ENCODE data around the gene CCDC117. TPM values are rescaled to one million over a fixed set of nuclear protein-coding genes. Genes with fewer than 3 reads are reported as not detected.

The CCDC117 gene
- total RNA-seq, 2 experiments from 2014 or later: 35.5 to 42.4 TPM

DNA sequence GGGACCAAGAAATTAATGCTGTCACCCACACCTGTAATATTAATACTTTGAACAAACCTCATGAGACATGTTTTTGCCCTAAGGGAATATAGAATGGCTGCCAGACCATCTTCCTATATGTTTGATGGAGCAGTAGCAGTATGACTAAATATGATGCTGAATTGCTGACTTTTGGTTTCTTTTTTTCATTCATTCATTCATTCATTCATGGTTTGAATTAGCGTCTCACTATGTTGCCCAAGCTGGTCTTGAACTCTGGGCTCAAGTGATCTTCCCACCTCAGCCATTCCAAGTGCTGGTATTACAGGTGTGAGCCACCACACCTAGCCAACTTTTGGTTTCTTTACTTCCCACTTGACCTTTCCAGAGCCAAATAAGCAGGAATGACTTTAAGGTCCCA lies 7.8 kb downstream of the CCDC117 start:
- peaks cover 24% of the 10 kb centered on the region for H3K4me1 Mint-ChIP-seq
- CTCF ChIA-PET: interaction anchor here (1.5 to 1.8 kb wide), 2 partner anchors 10 to 180 kb away, joined by 5 to 6 read pairs; no protein-coding TSS in a partner anchor
- no peak for ATAC-seq
- DNase-seq: no peak
- H3K27me3 Mint-ChIP-seq: no peaks in the 10 kb centered on the region
- H3K36me3 Mint-ChIP-seq: peaks cover 52% of the 10 kb centered on the region
- no peak overlapping the region for H3K4me3 Mint-ChIP-seq
- H3K27ac Mint-ChIP-seq: no peak overlapping the region
- no peaks in the 10 kb centered on the region for H3K9me3 Mint-ChIP-seq (ENCODE audit: low read depth)

DNA sequence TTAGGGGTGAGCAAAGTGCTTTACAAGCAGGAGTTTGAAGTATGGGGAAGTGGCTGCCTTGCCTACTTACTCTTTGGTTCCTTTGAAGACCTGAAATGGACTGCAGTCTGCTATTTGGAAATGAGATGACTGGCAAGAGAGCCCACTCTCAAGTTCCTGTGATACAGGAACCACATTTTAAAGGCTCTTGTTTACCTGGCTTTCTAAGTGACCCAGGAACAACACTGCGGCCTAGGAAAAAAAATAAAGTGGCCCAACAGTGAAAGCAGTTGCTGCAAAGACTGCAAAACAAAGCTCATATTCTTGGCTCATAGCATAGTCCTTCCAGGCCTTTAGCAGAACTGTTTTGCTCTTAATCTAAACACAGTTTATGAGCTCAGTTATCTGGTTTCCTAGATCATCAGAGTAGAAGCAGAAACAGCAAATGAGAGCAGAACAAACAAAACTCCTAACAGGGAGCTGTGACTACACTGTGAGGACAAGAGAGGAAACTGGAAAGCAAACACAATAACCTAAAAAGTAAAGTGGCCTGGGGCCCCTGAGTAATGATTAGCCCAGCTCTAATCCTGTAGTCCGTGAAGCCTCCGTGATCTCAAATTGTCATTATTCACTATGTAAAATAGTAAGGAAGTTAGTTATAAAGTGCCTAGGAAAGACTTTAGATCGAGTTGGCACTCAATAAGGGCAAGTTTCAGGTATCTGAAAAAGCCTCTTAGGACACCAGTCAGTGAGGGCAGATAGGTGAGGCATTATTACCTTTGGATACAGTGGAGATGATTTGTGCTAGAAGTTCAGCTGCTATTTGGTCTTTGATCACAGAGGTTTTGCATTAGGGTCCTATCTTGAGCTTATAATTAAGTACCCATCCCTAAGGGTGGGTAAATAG lies 11.5 kb downstream of the CCDC117 start:
- no peak overlapping the region for H3K27ac Mint-ChIP-seq
- no peak overlapping the region for H3K4me3 Mint-ChIP-seq
- H3K9me3 Mint-ChIP-seq (ENCODE audit: low read depth): no peaks in the 10 kb centered on the region
- H3K36me3 Mint-ChIP-seq: peaks cover 53% of the 10 kb centered on the region
- CTCF ChIA-PET: interaction anchor here (1.0 to 10.0 kb wide), 7 partner anchors 9 to 257 kb away, joined by 3 to 89 read pairs (median 10); partner anchors contain the start of gene CCDC117
- DNase-seq (no peak), ATAC-seq (no peak)
- H3K4me1 Mint-ChIP-seq: peaks cover 11% of the 10 kb centered on the region
- H3K27me3 Mint-ChIP-seq: no peaks in the 10 kb centered on the region

DNA sequence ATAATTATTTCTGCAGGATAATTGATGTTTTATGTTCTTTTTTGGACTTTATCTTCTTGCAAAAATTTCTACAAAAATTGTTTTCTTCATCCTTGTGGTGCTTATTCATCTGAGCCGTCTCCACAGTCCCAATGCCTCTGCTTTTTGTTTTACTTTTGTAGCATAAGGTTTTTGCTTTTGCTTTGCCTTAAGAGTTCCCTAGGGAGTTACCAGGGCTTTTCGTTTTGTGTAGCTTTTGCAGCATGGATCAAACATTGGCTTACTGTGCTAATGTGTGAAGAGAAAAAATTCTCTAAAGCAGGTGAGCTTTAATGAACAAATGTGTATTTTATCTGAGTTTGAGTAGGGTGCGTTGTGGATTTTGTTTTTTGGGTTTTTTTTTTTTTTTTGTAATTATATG lies 16.1 kb downstream of the CCDC117 start:
- Mint-ChIP-seq H3K4me3 (no peak overlapping the region), H3K27ac (no peak overlapping the region), H3K27me3 (no peaks in the 10 kb centered on the region), H3K9me3 (ENCODE audit: low read depth) (no peaks in the 10 kb centered on the region), H3K4me1 (peaks cover 31% of the 10 kb centered on the region), H3K36me3 (peaks cover 44% of the 10 kb centered on the region)
- DNase-seq (no peak), ATAC-seq (no peak)
- CTCF ChIA-PET: interaction anchor here (0.8 to 10.0 kb wide), 2 partner anchors 24 to 42 kb away, joined by 3 to 89 read pairs; no protein-coding TSS in a partner anchor

DNA sequence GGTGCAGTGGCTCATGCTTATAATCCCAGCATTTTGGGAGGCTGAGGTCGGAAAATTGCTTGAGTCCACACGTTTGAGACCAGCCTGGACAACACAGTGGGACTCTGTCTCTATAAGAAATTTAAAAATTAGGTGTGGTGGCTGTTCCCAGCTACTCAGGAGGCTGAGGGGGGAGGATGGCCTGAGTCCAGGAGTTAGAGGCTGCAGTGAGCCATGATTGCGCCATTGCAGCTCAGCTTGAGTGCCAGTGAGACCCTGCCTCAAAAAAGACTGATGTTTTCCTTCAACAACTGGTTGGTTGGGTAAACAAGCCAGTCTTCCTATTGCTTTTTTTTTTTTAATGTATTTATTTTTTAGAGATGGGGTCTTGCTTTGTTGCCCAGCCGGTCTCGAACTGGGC lies 18.6 kb downstream of the CCDC117 start:
- H3K4me1 Mint-ChIP-seq: peaks cover 53% of the 10 kb centered on the region
- ATAC-seq: no peak
- peak overlapping the region; percentile 52 for H3K27ac Mint-ChIP-seq
- CTCF ChIA-PET: interaction anchor here (0.8 to 10.0 kb wide), 8 partner anchors 9 to 249 kb away, joined by 3 to 89 read pairs (median 6); partner anchors contain the start of genes CCDC117 and XBP1
- no peaks in the 10 kb centered on the region for H3K9me3 Mint-ChIP-seq (ENCODE audit: low read depth)
- H3K36me3 Mint-ChIP-seq: peaks cover 49% of the 10 kb centered on the region
- DNase-seq: no peak
- H3K27me3 Mint-ChIP-seq: no peaks in the 10 kb centered on the region
- no peak overlapping the region for H3K4me3 Mint-ChIP-seq

DNA sequence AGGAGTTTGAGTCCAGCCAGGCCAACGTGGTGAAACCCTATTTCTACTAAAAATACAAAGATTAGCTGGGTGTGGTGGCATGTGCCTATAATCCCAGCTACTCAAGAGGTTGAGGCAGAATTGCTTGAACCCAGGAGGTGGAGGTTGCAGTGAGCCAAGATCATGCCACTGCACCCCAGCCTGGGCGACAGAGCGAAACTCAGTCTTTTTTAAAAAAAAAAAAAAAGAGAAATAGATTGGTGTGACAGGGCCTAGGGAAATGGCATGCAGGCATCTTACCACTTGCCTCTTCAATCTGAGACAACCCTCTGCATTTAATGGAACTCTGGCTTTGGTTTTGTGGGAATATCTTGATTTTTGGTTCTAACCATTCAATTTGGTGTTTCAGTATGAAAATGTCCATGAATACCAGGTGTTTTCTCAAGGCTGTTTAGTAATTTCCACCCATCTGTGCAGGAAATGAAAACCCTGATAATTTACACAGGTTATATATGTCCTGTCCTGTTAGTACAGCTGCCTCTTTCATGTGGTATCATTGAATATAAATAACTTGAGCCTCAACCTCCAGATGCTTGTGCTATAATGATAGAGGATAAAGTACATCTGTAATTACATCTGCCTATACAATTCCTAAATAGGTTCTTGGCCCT lies 19.5 kb downstream of the CCDC117 start:
- H3K4me3 Mint-ChIP-seq: peak overlapping the region; percentile 10

DNA sequence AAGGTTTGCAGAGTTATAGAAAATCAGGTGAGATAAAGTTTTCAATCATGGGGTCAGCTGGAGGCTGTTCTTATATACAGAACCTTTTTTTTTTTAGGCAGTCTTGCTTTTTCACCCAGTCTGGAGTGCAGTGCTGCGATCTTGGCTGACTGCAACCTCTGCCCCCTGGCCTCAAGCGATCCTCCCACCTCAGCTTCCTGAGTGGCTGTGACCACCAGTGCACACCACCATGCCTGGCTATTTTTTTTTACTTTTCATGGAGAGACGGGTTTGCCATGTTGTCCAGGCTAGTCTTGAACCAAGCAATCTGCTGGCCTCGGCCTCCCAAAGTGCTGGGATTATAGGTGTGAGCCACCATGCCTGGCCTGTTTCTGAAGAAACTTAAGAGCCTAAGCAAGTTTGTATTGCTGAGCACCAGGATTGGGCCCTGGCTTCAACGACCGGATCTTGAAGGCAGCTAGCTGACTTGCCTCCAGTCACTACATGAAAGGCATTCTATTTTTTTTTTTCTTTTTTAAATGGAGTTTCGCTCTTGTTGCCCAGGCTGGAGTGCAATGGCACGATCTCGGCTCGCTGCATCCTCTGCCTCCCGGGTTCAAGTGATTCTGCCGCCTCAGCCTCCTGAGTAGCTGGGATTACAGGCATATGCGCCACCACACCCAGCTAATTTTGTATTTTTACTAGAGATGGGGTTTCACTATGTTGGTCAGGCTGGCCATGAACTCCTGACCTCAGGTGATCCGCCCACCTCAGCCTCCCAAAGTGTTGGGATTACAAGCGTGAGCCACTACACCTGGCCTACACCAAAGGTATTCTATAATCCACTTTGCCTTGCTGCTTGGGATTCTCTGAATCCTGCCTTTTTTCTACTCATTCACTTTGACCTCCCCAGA lies 20.2 kb downstream of the CCDC117 start:
- Mint-ChIP-seq H3K36me3 (peaks cover 56% of the 10 kb centered on the region), H3K27ac (peak overlapping the region; percentile 81), H3K4me3 (peak overlapping the region; percentile 10), H3K9me3 (ENCODE audit: low read depth) (no peaks in the 10 kb centered on the region), H3K27me3 (no peaks in the 10 kb centered on the region), H3K4me1 (peaks cover 64% of the 10 kb centered on the region)
- DNase-seq (no peak), ATAC-seq (peak; percentile 60)
- CTCF ChIA-PET: interaction anchor here (1.3 to 10.0 kb wide), 5 partner anchors 9 to 248 kb away, joined by 3 to 89 read pairs (median 7); no protein-coding TSS in a partner anchor

More for the DNA sequence above, 19.5 kb downstream of the CCDC117 start:
- no peaks in the 10 kb centered on the region for H3K9me3 Mint-ChIP-seq (ENCODE audit: low read depth)
- peak overlapping the region; percentile 81 for H3K27ac Mint-ChIP-seq
- peaks cover 60% of the 10 kb centered on the region for H3K4me1 Mint-ChIP-seq
- H3K27me3 Mint-ChIP-seq: no peaks in the 10 kb centered on the region
- peaks cover 52% of the 10 kb centered on the region for H3K36me3 Mint-ChIP-seq
- DNase-seq (no peak), ATAC-seq (peak; percentile 48)
- CTCF ChIA-PET: interaction anchor here (1.7 to 10.0 kb wide), 5 partner anchors 19 to 249 kb away, joined by 6 to 89 read pairs (median 8); partner anchors contain the start of gene CCDC117

DNA sequence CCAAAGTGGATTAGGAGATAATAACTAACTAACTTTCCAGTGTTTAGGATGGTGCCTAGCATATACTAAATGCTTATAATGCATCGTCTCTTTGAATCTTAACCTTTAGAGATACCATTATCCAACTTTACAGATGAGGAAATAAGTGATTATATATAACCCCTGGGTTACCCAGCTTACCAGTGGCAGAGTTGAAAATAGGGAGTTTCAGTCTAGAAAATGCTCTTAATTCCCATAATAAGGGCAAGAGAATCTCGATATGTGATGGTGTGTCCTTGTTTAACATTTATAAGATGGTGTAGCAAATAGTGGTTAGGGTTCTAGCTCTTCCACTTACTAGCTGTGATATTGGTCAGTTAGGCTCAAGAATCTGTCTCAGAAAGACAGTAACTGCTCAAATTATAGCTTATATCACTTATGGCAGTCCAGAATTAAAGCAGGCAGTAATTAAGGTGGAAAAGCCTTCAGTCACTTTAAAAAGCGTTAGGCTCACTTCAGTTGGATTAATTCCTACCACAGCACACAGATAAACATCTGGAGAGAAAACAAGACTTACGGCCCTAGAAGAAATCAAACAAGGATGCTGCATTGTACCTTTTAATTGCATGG lies 21.6 kb downstream of the CCDC117 start:
- H3K27me3 Mint-ChIP-seq: no peaks in the 10 kb centered on the region
- ATAC-seq: no peak
- CTCF ChIA-PET: interaction anchor here (0.9 to 10.7 kb wide), 3 partner anchors 10 to 35 kb away, joined by 3 to 84 read pairs (median 3); no protein-coding TSS in a partner anchor
- DNase-seq: no peak
- H3K27ac Mint-ChIP-seq: no peak overlapping the region
- no peaks in the 10 kb centered on the region for H3K9me3 Mint-ChIP-seq (ENCODE audit: low read depth)
- peaks cover 59% of the 10 kb centered on the region for H3K36me3 Mint-ChIP-seq
- no peak overlapping the region for H3K4me3 Mint-ChIP-seq
- H3K4me1 Mint-ChIP-seq: peaks cover 71% of the 10 kb centered on the region

DNA sequence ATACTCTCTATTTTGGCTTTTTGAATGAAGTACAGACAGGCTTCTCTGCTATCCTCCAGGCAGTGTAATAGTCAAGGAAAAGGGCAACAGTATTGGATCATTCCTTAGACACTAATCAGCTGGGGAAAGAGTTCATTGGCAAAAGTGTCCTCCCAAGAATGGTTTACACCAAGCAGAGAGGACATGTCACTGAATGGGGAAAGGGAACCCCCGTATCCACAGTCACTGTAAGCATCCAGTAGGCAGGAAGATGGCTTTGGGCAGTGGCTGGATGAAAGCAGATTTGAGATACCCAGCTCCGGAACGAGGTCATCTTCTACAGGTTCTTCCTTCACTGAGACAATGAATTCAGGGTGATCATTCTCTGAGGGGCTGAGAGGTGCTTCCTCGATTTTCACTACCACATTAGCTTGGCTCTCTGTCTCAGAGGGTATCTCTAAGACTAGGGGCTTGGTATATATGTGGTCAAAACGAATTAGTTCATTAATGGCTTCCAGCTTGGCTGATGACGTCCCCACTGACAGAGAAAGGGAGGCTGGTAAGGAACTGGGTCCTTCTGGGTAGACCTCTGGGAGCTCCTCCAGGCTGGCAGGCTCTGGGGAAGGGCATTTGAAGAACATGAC lies 22.7 kb downstream of the CCDC117 start:
- Mint-ChIP-seq H3K9me3 (ENCODE audit: low read depth) (no peaks in the 10 kb centered on the region), H3K27ac (peak overlapping the region; percentile 12), H3K27me3 (no peaks in the 10 kb centered on the region), H3K36me3 (peaks cover 62% of the 10 kb centered on the region), H3K4me1 (peaks cover 72% of the 10 kb centered on the region), H3K4me3 (no peak overlapping the region)
- ATAC-seq: no peak
- CTCF ChIA-PET: interaction anchor here (0.6 to 10.7 kb wide), 4 partner anchors 22 to 441 kb away, joined by 3 to 84 read pairs (median 4); no protein-coding TSS in a partner anchor
- DNase-seq: no peak

DNA sequence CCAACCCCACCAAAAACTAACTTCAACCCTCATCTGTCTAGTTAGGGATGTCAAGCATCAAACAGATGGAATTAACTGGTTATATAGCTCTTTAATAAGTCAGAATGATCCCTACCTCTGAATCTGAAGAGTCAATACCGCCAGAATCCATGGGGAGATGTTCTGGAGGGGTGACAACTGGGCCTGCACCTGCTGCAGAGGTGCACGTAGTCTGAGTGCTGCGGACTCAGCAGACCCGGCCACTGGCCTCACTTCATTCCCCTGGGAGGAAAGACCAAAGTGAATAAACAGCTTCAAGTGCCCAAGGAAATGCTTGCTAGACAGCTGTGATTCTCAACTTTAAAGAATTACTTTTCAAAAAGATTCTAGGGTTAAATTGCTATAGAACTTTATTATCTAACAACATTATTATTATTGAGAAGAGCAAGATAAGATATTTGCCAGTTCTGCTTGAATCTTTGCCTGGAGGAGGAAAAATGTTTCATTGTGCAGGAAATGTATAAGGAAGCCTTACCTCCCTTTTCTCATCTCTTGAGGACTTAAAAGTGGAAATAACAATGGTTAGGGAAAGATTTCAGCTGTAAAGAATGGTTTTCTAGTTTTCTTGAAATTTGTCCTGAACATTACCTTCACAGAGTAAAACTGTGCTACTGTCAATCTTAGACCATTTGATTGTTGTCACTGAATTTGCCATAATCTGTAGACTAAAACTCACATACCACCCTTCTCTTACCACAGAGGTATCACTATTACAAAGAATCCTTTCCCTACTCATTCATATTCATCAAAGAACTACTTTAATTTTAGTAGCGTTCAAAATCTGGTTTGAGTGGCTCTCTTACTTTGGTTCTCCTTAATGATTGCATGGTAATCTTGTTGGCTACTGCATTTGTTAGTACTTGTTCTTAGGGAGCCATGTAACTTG lies 23.7 kb downstream of the CCDC117 start:
- peaks cover 60% of the 10 kb centered on the region for H3K36me3 Mint-ChIP-seq
- ATAC-seq (no peak), DNase-seq (no peak)
- no peaks in the 10 kb centered on the region for H3K27me3 Mint-ChIP-seq
- CTCF ChIA-PET: interaction anchor here (0.6 to 10.7 kb wide), 5 partner anchors 23 to 440 kb away, joined by 3 to 84 read pairs (median 4); no protein-coding TSS in a partner anchor
- peaks cover 65% of the 10 kb centered on the region for H3K4me1 Mint-ChIP-seq
- peak overlapping the region; percentile 31 for H3K4me3 Mint-ChIP-seq
- no peaks in the 10 kb centered on the region for H3K9me3 Mint-ChIP-seq (ENCODE audit: low read depth)
- peak overlapping the region; percentile 55 for H3K27ac Mint-ChIP-seq

DNA sequence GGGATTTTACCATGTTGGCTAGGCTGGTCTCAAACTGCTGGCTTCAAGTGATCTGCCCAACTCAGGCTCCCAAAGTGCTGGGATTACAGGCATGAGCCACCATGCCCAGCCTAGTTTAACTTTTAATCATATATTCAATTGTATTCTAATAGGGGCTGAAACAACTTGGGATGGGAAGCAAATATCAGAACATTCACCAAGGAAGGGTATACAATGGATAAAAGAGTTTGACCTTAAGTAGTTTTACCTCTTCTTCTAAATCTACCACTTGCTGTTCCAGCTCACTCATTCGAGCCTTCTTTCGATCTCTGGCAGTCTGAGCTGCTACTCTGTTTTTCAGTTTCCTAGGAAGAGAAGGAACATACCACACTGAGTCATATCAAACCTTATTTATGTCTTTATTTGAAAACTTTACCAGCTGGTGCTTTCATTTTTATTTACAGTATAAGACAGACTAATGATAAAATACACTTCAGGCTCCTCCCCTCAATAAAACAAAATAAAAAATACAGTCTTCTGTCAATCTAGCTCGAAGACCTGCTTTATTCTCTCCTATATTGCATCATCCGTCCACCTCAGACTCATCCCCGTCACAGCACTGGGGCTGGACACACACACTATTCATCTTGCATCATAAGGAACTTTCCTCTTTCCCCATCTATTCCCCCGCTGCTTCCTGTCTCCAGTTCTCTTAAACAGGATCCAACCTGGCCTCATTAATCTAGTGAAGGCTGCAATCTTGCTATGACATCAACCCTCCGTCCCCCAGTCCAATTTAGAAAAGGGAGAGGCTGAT lies 26.5 kb downstream of the CCDC117 start:
- Mint-ChIP-seq H3K9me3 (ENCODE audit: low read depth) (no peaks in the 10 kb centered on the region), H3K4me3 (peak overlapping the region; percentile 91), H3K27ac (peak overlapping the region; percentile 92), H3K36me3 (peaks cover 56% of the 10 kb centered on the region), H3K4me1 (peaks cover 56% of the 10 kb centered on the region), H3K27me3 (no peaks in the 10 kb centered on the region)
- peak; percentile 5 for ATAC-seq
- CTCF ChIA-PET: interaction anchor here (0.7 to 10.7 kb wide), 11 partner anchors 9 to 880 kb away, joined by 3 to 84 read pairs (median 5); partner anchors contain the start of genes CCDC117 and PITPNB
- DNase-seq: peak; percentile 59
